ENCODE measurements around the gene APBB2. TPM values are rescaled to one million over a fixed set of nuclear protein-coding genes. Genes with fewer than 3 reads are reported as not detected.
A peak's percentile ranks its signal among the peaks of the same experiment; 100 is the strongest.

The APBB2 gene
- total RNA-seq, 4 donors from 2014 or later, result 139 to 248 (median 203) TPM

GRCh38 chr4:41257257-41257901, 43.0 kb upstream of the APBB2 start:
- WGBS, 2 donors, result 1 to 13% methylated on average over 2 to 48 of the region's 69 CpGs
- Histone ChIP-seq H3K9me3 (no peaks in the 10 kb centered on the region), H3K4me3 (peak overlapping the region; percentile 45 to 61 (median 52)), H3K36me3 (peaks cover 0 to 11% (median 0%) of the 10 kb centered on the region in 3 donors), H3K4me1 (peaks cover 0 to 16% (median 12%) of the 10 kb centered on the region in 4 donors), H3K27me3 (peaks cover 0 to 5% of the 10 kb centered on the region in 2 donors), H3K27ac (peak overlapping the region in 2 of 4 donors; percentile 8 to 19)
- no peak for TF ChIP-seq CTCF (IDR thresholded peaks at IDR 0.05)
- TF ChIP-seq POLR2A (IDR thresholded peaks at IDR 0.05), result no peak
- no peak for TF ChIP-seq EP300 (IDR thresholded peaks at IDR 0.05)
- DNase-seq (ENCODE audit: low spot score in 2 of 2), result no peak

GRCh38 chr4:41256740-41257256, 42.5 kb upstream of the APBB2 start, which contains the start of gene UCHL1:
Gene UCHL1 (plus strand): TSS chr4:41256928. CDS start chr4:41256977, 49 bp downstream.
- H3K27ac ChIP-seq, result peak within 1 kb of the TSS in 2 of 4 donors; percentile 8 to 19
- H3K27me3 ChIP-seq, result peaks cover 0 to 5% of the 10 kb centered on the region in 2 donors
- 2 to 5% methylated on average over 32 to 41 of the region's 55 CpGs for WGBS, 2 donors
- H3K4me3 ChIP-seq, result peak within 1 kb of the TSS; percentile 45 to 61 (median 52)
- H3K36me3 ChIP-seq, result peaks cover 0 to 6% (median 0%) of the 10 kb centered on the region in 3 donors
- DNase-seq (ENCODE audit: low spot score in 2 of 2), result no peak
- no peaks in the 10 kb centered on the region for H3K9me3 ChIP-seq
- TF ChIP-seq EP300 (IDR thresholded peaks at IDR 0.05) (no peak), CTCF (IDR thresholded peaks at IDR 0.05) (no peak), POLR2A (IDR thresholded peaks at IDR 0.05) (no peak)
- peaks cover 0 to 16% (median 12%) of the 10 kb centered on the region in 4 donors for H3K4me1 ChIP-seq

- 19 to 22% methylated on average over 13 of the region's 13 CpGs for WGBS, 2 donors
Measured at GRCh38 chr4:41256131-41256739, 41.9 kb upstream of the APBB2 start.

GRCh38 chr4:41245983-41246382, 31.6 kb upstream of the APBB2 start:
- WGBS, 2 donors, result 90 to 94% methylated on average over 1 of the region's 1 CpG
- Histone ChIP-seq H3K27me3 (peaks cover 0 to 3% of the 10 kb centered on the region in 2 donors), H3K4me1 (no peaks in the 10 kb centered on the region), H3K9me3 (no peaks in the 10 kb centered on the region), H3K27ac (no peak overlapping the region), H3K36me3 (no peaks in the 10 kb centered on the region), H3K4me3 (no peak overlapping the region)
- TF ChIP-seq POLR2A (IDR thresholded peaks at IDR 0.05) (no peak), CTCF (IDR thresholded peaks at IDR 0.05) (no peak), EP300 (IDR thresholded peaks at IDR 0.05) (no peak)
- DNase-seq (ENCODE audit: low spot score in 2 of 2), result no peak

More at GRCh38 chr4:41256131-41256739, 41.9 kb upstream of the APBB2 start:
- no peak for TF ChIP-seq CTCF (IDR thresholded peaks at IDR 0.05)
- TF ChIP-seq EP300 (IDR thresholded peaks at IDR 0.05), result no peak
- TF ChIP-seq POLR2A (IDR thresholded peaks at IDR 0.05), result no peak
- Histone ChIP-seq H3K4me3 (peak overlapping the region; percentile 45 to 61 (median 52)), H3K36me3 (peaks cover 0 to under 1% (median 0%) of the 10 kb centered on the region in 3 donors), H3K9me3 (no peaks in the 10 kb centered on the region), H3K27me3 (peaks cover 0 to 5% of the 10 kb centered on the region in 2 donors), H3K27ac (no peak overlapping the region), H3K4me1 (peaks cover 0 to 16% (median 12%) of the 10 kb centered on the region in 4 donors)
- DNase-seq (ENCODE audit: low spot score in 2 of 2), result no peak

- DNase-seq (ENCODE audit: low spot score in 2 of 2), result no peak
Measured at GRCh38 chr4:41241919-41242318, 27.6 kb upstream of the APBB2 start.

More at GRCh38 chr4:41241919-41242318, 27.6 kb upstream of the APBB2 start:
- Histone ChIP-seq H3K4me3 (no peak overlapping the region), H3K27me3 (no peaks in the 10 kb centered on the region), H3K9me3 (no peaks in the 10 kb centered on the region), H3K36me3 (no peaks in the 10 kb centered on the region), H3K4me1 (no peaks in the 10 kb centered on the region), H3K27ac (no peak overlapping the region)
- TF ChIP-seq EP300 (IDR thresholded peaks at IDR 0.05) (no peak), POLR2A (IDR thresholded peaks at IDR 0.05) (no peak), CTCF (IDR thresholded peaks at IDR 0.05) (no peak)
- 90 to 95% methylated on average over 1 of the region's 1 CpG for WGBS, 2 donors

Data from tibial nerve (tissue), 4 donors.